H9 (cell line): ENCODE data around the gene SERPIND1. TPM values are rescaled to one million over a fixed set of nuclear protein-coding genes. Genes with fewer than 3 reads are reported as not detected.

Source experiments
- DNase-seq: peaks from one replicate; pipeline ENCODE4 v3.0.0-alpha.2; 2017
- H2AFZ ChIP-seq: one replicate; pipeline ENCODE4 v1.6.1; 2013; ENCODE audit warnings: mild to moderate bottlenecking, low read length, control low read depth, moderate library complexity
- H2AK5ac ChIP-seq: 2 replicates; pipeline ENCODE4 v1.6.1; 2013; ENCODE audit warnings: low read length, control low read depth, mixed read lengths; ENCODE audit not compliant: insufficient read length
- H2BK120ac ChIP-seq: one replicate; pipeline ENCODE4 v1.6.1; 2013; ENCODE audit warnings: low read depth, mild to moderate bottlenecking, low read length, control low read depth, inconsistent platforms; ENCODE audit not compliant: poor library complexity, severe bottlenecking
- H2BK12ac ChIP-seq: 2 replicates; pipeline ENCODE4 v1.6.1; 2013; ENCODE audit warnings: low read length, control low read depth, mixed read lengths, low read depth; ENCODE audit not compliant: insufficient read length
- H2BK15ac ChIP-seq: 2 replicates; pipeline ENCODE4 v1.6.1; 2013; ENCODE audit warnings: low read depth, low read length, control low read depth
- H2BK20ac ChIP-seq: one replicate; pipeline ENCODE4 v1.6.1; 2013; ENCODE audit warnings: low read depth, mild to moderate bottlenecking, low read length, control low read depth, inconsistent platforms; ENCODE audit not compliant: poor library complexity, severe bottlenecking
- H2BK5ac ChIP-seq: 2 replicates; pipeline ENCODE4 v1.6.1; 2013; ENCODE audit warnings: low read length, control low read depth, mixed read lengths; ENCODE audit not compliant: insufficient read length
- H3K14ac ChIP-seq: 2 replicates; pipeline ENCODE4 v1.6.1; 2013; ENCODE audit warnings: low read length, control low read depth; ENCODE audit not compliant: insufficient read depth
- H3K18ac ChIP-seq: 2 replicates; pipeline ENCODE4 v1.6.1; 2013; ENCODE audit warnings: low read depth, mild to moderate bottlenecking, mixed read lengths, low read length, control low read depth; ENCODE audit not compliant: insufficient read length
- H3K23ac ChIP-seq: 2 replicates; pipeline ENCODE4 v1.6.1; 2013; ENCODE audit warnings: low read length, control low read depth, mixed read lengths, low read depth; ENCODE audit not compliant: insufficient read length
- H3K23me2 ChIP-seq: 2 replicates; pipeline ENCODE4 v1.6.1; 2013; ENCODE audit warnings: low read depth, mild to moderate bottlenecking, mixed read lengths, low read length, control low read depth; ENCODE audit not compliant: insufficient read length, poor library complexity, severe bottlenecking
- H3K27ac ChIP-seq: 2 replicates; pipeline ENCODE4 v1.5.1; 2013; ENCODE audit warnings: low read length, control low read depth, mixed read lengths, low read depth; ENCODE audit not compliant: insufficient read length
- H3K27me3 ChIP-seq: 2 replicates; pipeline ENCODE4 v1.6.1; 2013; ENCODE audit warnings: low read length, control low read depth, inconsistent platforms; ENCODE audit not compliant: insufficient read depth
- H3K4ac ChIP-seq: 2 replicates; pipeline ENCODE4 v1.6.1; 2013; ENCODE audit warnings: low read depth, mild to moderate bottlenecking, control low read depth, inconsistent platforms, low read length, moderate library complexity
- H3K4me1 ChIP-seq: 2 replicates; pipeline ENCODE4 v1.6.1; 2013; ENCODE audit warnings: low read length, control low read depth, inconsistent platforms; ENCODE audit not compliant: insufficient read depth
- H3K4me2 ChIP-seq: 2 replicates; pipeline ENCODE4 v1.6.1; 2013; ENCODE audit warnings: low read length, control low read depth, mixed read lengths; ENCODE audit not compliant: insufficient read length, insufficient read depth
- H3K56ac ChIP-seq: 2 replicates; pipeline ENCODE4 v1.6.1; 2013; ENCODE audit warnings: low read depth, mild to moderate bottlenecking, mixed read lengths, low read length, control low read depth; ENCODE audit not compliant: insufficient read length
- H3K79me1 ChIP-seq: 2 replicates; pipeline ENCODE4 v1.6.1; 2013; ENCODE audit warnings: low read depth, mild to moderate bottlenecking, moderate library complexity, low read length, control low read depth, inconsistent platforms; ENCODE audit not compliant: insufficient read depth, poor library complexity, severe bottlenecking
- H3K79me2 ChIP-seq: 2 replicates; pipeline ENCODE4 v1.6.1; 2013; ENCODE audit warnings: low read length, control low read depth, inconsistent platforms; ENCODE audit not compliant: insufficient read depth
- H3K9ac ChIP-seq: 2 replicates; pipeline ENCODE4 v1.6.1; 2013; ENCODE audit warnings: low read length, control low read depth, mixed read lengths; ENCODE audit not compliant: insufficient read length; ENCODE audit errors: extremely low read depth
- H3K9me3 ChIP-seq: one replicate; pipeline ENCODE4 v1.6.1; 2013; ENCODE audit warnings: low read depth, low read length, inconsistent platforms; ENCODE audit not compliant: control insufficient read depth
- H3T11ph ChIP-seq: one replicate; pipeline ENCODE4 v1.6.1; 2013; ENCODE audit warnings: mild to moderate bottlenecking, low read length, control low read depth, inconsistent platforms
- H4K20me1 ChIP-seq: one replicate; pipeline ENCODE4 v1.6.1; 2013; ENCODE audit not compliant: control insufficient read depth, insufficient read length, insufficient read depth
- H4K5ac ChIP-seq: 2 replicates; pipeline ENCODE4 v1.6.1; 2013; ENCODE audit warnings: low read depth, mild to moderate bottlenecking, mixed read lengths, low read length, control low read depth; ENCODE audit not compliant: insufficient read length
- H4K8ac ChIP-seq: replicated peaks from 2 replicates; pipeline ENCODE4 v1.6.1; 2013; ENCODE audit warnings: low read length, control low read depth, mixed read lengths, low read depth; ENCODE audit not compliant: insufficient read length
- H4K91ac ChIP-seq: 2 replicates; pipeline ENCODE4 v1.6.1; 2013; ENCODE audit warnings: low read depth, mild to moderate bottlenecking, moderate library complexity, mixed read lengths, low read length, control low read depth; ENCODE audit not compliant: insufficient read length
- H3K27ac Mint-ChIP-seq, 3 experiments: 2 replicates in 2 of 3; 3 replicates in 1 of 3; pipeline ENCODE4 v1.8.0; 2020 to 2021; ENCODE audit warnings: mixed read lengths in 3 of 3, mild to moderate bottlenecking in 1 of 3, moderate library complexity in 1 of 3
- H3K27me3 Mint-ChIP-seq: 2 replicates; pipeline ENCODE4 v1.8.0; 2021; ENCODE audit warnings: low read depth, mild to moderate bottlenecking, moderate library complexity, mixed read lengths
- H3K36me3 Mint-ChIP-seq, 3 experiments: 2 replicates in 2 of 3; 3 replicates in 1 of 3; pipeline ENCODE4 v1.8.0; 2020 to 2021; ENCODE audit warnings: low read depth in 3 of 3, mixed read lengths in 3 of 3; ENCODE audit not compliant: insufficient read depth in 1 of 3
- H3K4me1 Mint-ChIP-seq, 2 experiments: 2 replicates each; pipeline ENCODE4 v1.8.0; 2020; ENCODE audit warnings: mixed read lengths in 2 of 2
- H3K4me3 Mint-ChIP-seq, 2 experiments: 2 replicates in 1 of 2; 3 replicates in 1 of 2; pipeline ENCODE4 v1.8.0; 2020 to 2021; ENCODE audit warnings: mild to moderate bottlenecking in 2 of 2, mixed read lengths in 2 of 2, moderate library complexity in 1 of 2
- H3K9me3 Mint-ChIP-seq, 2 experiments: 2 replicates in 1 of 2; 3 replicates in 1 of 2; pipeline ENCODE4 v1.8.0; 2020; ENCODE audit warnings: mild to moderate bottlenecking in 2 of 2, mixed read lengths in 2 of 2, moderate library complexity in 1 of 2
- WGBS: extraction: QIAGEN DNeasy Blood & Tissue Kit; methylation state at CpG from one replicate; pipeline ENCODE4 v1.1.7; 2013; ENCODE audit warnings: missing lambda C conversion rate, low lambda C conversion rate, mixed read lengths; ENCODE audit not compliant: insufficient read length; ENCODE audit errors: extremely low coverage; 5-methylcytosine and 5-hydroxymethylcytosine counted together
- total RNA-seq: library from RNA; stranded (reverse); gene quantifications from 2 replicates; pipeline ENCODE4 v1.2.1, GENCODE V29; 2021
- TF ChIP-seq, protein P1 (sequence below): fragments of 200-600 bp; sonication (generic); conservative IDR thresholded peaks from 3 replicates; pipeline ENCODE4 v1.8.0; 2021; ENCODE audit warnings: antibody characterized with exemption, mild to moderate bottlenecking

SERPIND1 gene
- total RNA-seq, 1 experiment from 2014 or later = not detected

DNA sequence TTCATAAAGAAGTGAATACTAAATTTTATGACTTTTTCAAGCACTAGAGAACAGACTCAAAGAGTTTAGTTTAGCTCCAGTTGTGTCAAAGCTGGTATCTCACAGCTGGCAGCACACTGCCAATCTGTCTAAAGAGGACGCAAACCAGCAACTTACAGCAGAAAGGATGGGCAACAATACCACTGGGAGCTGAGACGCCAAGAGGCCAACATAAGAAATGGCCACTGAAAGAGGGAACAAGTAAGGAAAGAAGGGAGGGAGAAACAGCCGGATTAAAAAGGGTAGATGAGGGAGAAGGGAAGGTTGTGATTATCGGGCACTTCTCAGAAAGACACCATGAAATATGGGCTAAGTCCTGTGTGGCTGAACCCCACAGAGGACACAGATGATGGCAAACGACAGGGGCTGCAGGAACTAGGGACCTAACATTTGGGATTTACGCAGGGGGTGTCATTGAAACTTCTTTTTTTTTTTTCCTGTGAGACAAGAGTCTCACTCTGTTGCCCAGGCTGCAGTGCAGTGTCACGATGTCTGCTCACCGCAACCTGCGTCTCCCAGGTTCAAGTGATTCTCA is 41.7 kb downstream of the SERPIND1 start:
- no peak overlapping the region for H3K27ac ChIP-seq
- H3K56ac ChIP-seq = no peak overlapping the region
- no peak overlapping the region for H4K91ac ChIP-seq
- Mint-ChIP-seq H3K9me3 (no peaks in the 10 kb centered on the region), H3K4me3 (no peak overlapping the region), H3K4me1 (no peaks in the 10 kb centered on the region), H3K27me3 (no peaks in the 10 kb centered on the region), H3K27ac (peak overlapping the region in 1 of 3 experiments; percentile 9; a peak in 1 of 7 replicates), H3K36me3 (peaks cover 4 to 59% (median 14%) of the 10 kb centered on the region in 3 experiments; a peak in 6 of 7 replicates)
- no peak overlapping the region for H4K8ac ChIP-seq
- no peaks in the 10 kb centered on the region for H3K79me2 ChIP-seq
- no peak for DNase-seq
- H2BK5ac ChIP-seq = no peak overlapping the region
- H3K9me3 ChIP-seq = no peaks in the 10 kb centered on the region
- no peak overlapping the region for H2BK15ac ChIP-seq
- H2AFZ ChIP-seq = no peak overlapping the region
- H3K23ac ChIP-seq = no peak overlapping the region
- H2BK12ac ChIP-seq = no peak overlapping the region
- H3K27me3 ChIP-seq = no peaks in the 10 kb centered on the region
- H3K9ac ChIP-seq = no peak overlapping the region
- no peak overlapping the region for H2BK20ac ChIP-seq
- no peak overlapping the region for H2BK120ac ChIP-seq
- H4K20me1 ChIP-seq = no peaks in the 10 kb centered on the region
- no peaks in the 10 kb centered on the region for H3K4me1 ChIP-seq
- 100% methylated on average over 1 of the region's 9 CpGs for WGBS
- no peak overlapping the region for H4K5ac ChIP-seq
- H3K79me1 ChIP-seq = no peaks in the 10 kb centered on the region
- no peak overlapping the region for H3K4me2 ChIP-seq
- H3K4ac ChIP-seq = no peak overlapping the region
- no peak overlapping the region for H2AK5ac ChIP-seq
- TF ChIP-seq, protein P1, sequence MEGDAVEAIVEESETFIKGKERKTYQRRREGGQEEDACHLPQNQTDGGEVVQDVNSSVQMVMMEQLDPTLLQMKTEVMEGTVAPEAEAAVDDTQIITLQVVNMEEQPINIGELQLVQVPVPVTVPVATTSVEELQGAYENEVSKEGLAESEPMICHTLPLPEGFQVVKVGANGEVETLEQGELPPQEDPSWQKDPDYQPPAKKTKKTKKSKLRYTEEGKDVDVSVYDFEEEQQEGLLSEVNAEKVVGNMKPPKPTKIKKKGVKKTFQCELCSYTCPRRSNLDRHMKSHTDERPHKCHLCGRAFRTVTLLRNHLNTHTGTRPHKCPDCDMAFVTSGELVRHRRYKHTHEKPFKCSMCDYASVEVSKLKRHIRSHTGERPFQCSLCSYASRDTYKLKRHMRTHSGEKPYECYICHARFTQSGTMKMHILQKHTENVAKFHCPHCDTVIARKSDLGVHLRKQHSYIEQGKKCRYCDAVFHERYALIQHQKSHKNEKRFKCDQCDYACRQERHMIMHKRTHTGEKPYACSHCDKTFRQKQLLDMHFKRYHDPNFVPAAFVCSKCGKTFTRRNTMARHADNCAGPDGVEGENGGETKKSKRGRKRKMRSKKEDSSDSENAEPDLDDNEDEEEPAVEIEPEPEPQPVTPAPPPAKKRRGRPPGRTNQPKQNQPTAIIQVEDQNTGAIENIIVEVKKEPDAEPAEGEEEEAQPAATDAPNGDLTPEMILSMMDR = no peak
- no peaks in the 10 kb centered on the region for H3K23me2 ChIP-seq
- H3K18ac ChIP-seq = no peak overlapping the region
- H3T11ph ChIP-seq = no peak overlapping the region
- H3K14ac ChIP-seq = no peak overlapping the region
